Measurements from ENCODE around the gene FHAD1.
"Not testable (repeated sequence)": the region's sequence is repeated elsewhere in the genome, so short reads cannot be mapped to it uniquely, and the experiment has no call there.

Gene FHAD1

GRCh38 chr1:15305468-15305770 lies 58.4 kb downstream of the FHAD1 start:
- no peak for DNase-seq (ENCODE audit: low spot score)

GRCh38 chr1:15306352-15306751 lies 59.3 kb downstream of the FHAD1 start:
- not testable (repeated sequence) for DNase-seq (ENCODE audit: low spot score)

- DNase-seq (ENCODE audit: low spot score) = no peak
These were observed 61.1 kb downstream of the FHAD1 start for GRCh38 chr1:15308135-15308534.

- DNase-seq (ENCODE audit: low spot score) = no peak
These were observed 61.6 kb downstream of the FHAD1 start for GRCh38 chr1:15308621-15309027.

- no peak for DNase-seq (ENCODE audit: low spot score)
These were observed 62.7 kb downstream of the FHAD1 start for GRCh38 chr1:15309687-15310086.

- no peak for DNase-seq (ENCODE audit: low spot score)
These were observed 63.5 kb downstream of the FHAD1 start for GRCh38 chr1:15310544-15310943.

- no peak for DNase-seq (ENCODE audit: low spot score)
These were observed 64.2 kb downstream of the FHAD1 start for GRCh38 chr1:15311122-15311822.

GRCh38 chr1:15311880-15312279 lies 64.9 kb downstream of the FHAD1 start:
- no peak for DNase-seq (ENCODE audit: low spot score)

GRCh38 chr1:15312626-15313411 lies 65.8 kb downstream of the FHAD1 start:
- no peak for DNase-seq (ENCODE audit: low spot score)

GRCh38 chr1:15314328-15315281 lies 67.6 kb downstream of the FHAD1 start:
- DNase-seq (ENCODE audit: low spot score) = no peak

GRCh38 chr1:15315815-15316214 lies 68.8 kb downstream of the FHAD1 start:
- no peak for DNase-seq (ENCODE audit: low spot score)

GRCh38 chr1:15316510-15316909 lies 69.5 kb downstream of the FHAD1 start:
- DNase-seq (ENCODE audit: low spot score) = no peak

- no peak for DNase-seq (ENCODE audit: low spot score)
These were observed 73.2 kb downstream of the FHAD1 start for GRCh38 chr1:15320267-15320666.

- no peak for DNase-seq (ENCODE audit: low spot score)
These were observed 74.6 kb downstream of the FHAD1 start for GRCh38 chr1:15321601-15322000.

GRCh38 chr1:15322648-15323350 lies 75.8 kb downstream of the FHAD1 start:
- no peak for DNase-seq (ENCODE audit: low spot score)

- peak; percentile 72 for DNase-seq (ENCODE audit: low spot score)
These were observed 76.4 kb downstream of the FHAD1 start for GRCh38 chr1:15323351-15323988.

GRCh38 chr1:15323989-15324868 lies 77.2 kb downstream of the FHAD1 start:
- no peak for DNase-seq (ENCODE audit: low spot score)

GRCh38 chr1:15324869-15325335 lies 77.9 kb downstream of the FHAD1 start:
- no peak for DNase-seq (ENCODE audit: low spot score)

GRCh38 chr1:15325375-15326085 lies 78.5 kb downstream of the FHAD1 start:
- no peak for DNase-seq (ENCODE audit: low spot score)

All from pons (tissue), 1 donor.